Endothelial cell of umbilical vein (primary cell): ENCODE measurements around the gene CYP2A6. TPM values are rescaled to one million over a fixed set of nuclear protein-coding genes. Genes with fewer than 3 reads are reported as not detected.
"Not testable (repeated sequence)": the region's sequence is repeated elsewhere in the genome, so short reads cannot be mapped to it uniquely, and the experiment has no call there.

Source experiments
- BruUV-seq: library from RNA; stranded (reverse); fragments of 400-500 nt; replicated peaks from 2 replicates; lab custom pipeline; 2021; lab: Mats Ljungman, UMichigan
- CTCF ChIA-PET: fragments of 300-600, 350-600 bp; sonication (Branson Sonifier 250); formaldehyde crosslinking; loops from one replicate; lab custom pipeline; 2021; ENCODE audit warnings: antibody characterized with exemption, inconsistent platforms; lab: Charles Lee
- POLR2A ChIA-PET: fragments of 300-600, 350-600 bp; sonication (Branson Sonifier 250); formaldehyde crosslinking; loops from one replicate; lab custom pipeline; 2021; ENCODE audit warnings: antibody characterized with exemption, inconsistent platforms; lab: Charles Lee
- DNase-seq: peaks from one replicate; pipeline ENCODE4 v3.0.0-alpha.2; 2011; ENCODE audit warnings: low read depth, low spot score
- FAIRE-seq: peaks from 2 replicates; lab custom pipeline; 2011; peaks lifted over from hg19 to GRCh38; lab: Jason Lieb, UNC
- H2AFZ ChIP-seq: 2 replicates; pipeline ENCODE4 v1.6.0; 2012; ENCODE audit warnings: low read depth, low read length, control low read depth, inconsistent platforms
- H3K27ac ChIP-seq: 2 replicates; pipeline ENCODE4 v1.5.1; 2011; ENCODE audit warnings: low read depth, mild to moderate bottlenecking, control low read depth, low read length, moderate library complexity; ENCODE audit not compliant: insufficient read depth
- H3K27me3 ChIP-seq, 2 experiments: 2 replicates each; pipeline versions ENCODE4 v1.6.0 to v1.6.1; 2011; ENCODE audit warnings: low read length in 2 of 2, mixed read lengths in 1 of 2; ENCODE audit not compliant: control insufficient read depth in 2 of 2, insufficient read depth in 2 of 2
- H3K36me3 ChIP-seq, 2 experiments: 2 replicates in 1 of 2; 3 replicates in 1 of 2; pipeline ENCODE4 v1.5.1; 2011; ENCODE audit warnings: low read length in 2 of 2, mild to moderate bottlenecking in 1 of 2, moderate library complexity in 1 of 2; ENCODE audit not compliant: control insufficient read depth in 2 of 2, insufficient read depth in 2 of 2; ENCODE audit errors: extremely low read depth in 1 of 2
- H3K4me1 ChIP-seq: 3 replicates; pipeline ENCODE4 v1.5.1; 2011; ENCODE audit warnings: mild to moderate bottlenecking, low read length; ENCODE audit not compliant: control insufficient read depth, insufficient read depth; ENCODE audit errors: extremely low read depth
- H3K4me2 ChIP-seq: 2 replicates; pipeline ENCODE4 v1.6.1; 2011; ENCODE audit warnings: low read length, control low read depth, mixed read lengths; ENCODE audit not compliant: insufficient read depth
- H3K4me3 ChIP-seq, 3 experiments: fragments of 200-600 bp in 1 of 3; sonication (generic), shearing (Covaris generic) in 1 of 3; replicated peaks in 1 of 3; 2 replicates each; pipeline ENCODE4 v1.5.1; 2011 to 2016; ENCODE audit warnings: control low read depth in 3 of 3, low read length in 3 of 3, mild to moderate bottlenecking in 2 of 3, inconsistent platforms in 1 of 3, low read depth in 1 of 3, moderate library complexity in 1 of 3; ENCODE audit not compliant: insufficient read depth in 1 of 3
- H3K79me2 ChIP-seq: 2 replicates; pipeline ENCODE4 v1.6.0; 2012; ENCODE audit warnings: low read length, inconsistent platforms; ENCODE audit not compliant: control insufficient read depth, insufficient read depth
- H3K9ac ChIP-seq: replicated peaks from 2 replicates; pipeline ENCODE3; 2011; ENCODE audit warnings: low read length, control low read depth; ENCODE audit not compliant: insufficient read depth; ENCODE audit errors: extremely low read depth
- H3K9me1 ChIP-seq: replicated peaks from 3 replicates; pipeline ENCODE4 v1.6.0; 2011; ENCODE audit warnings: mild to moderate bottlenecking, low read length; ENCODE audit not compliant: control insufficient read depth, insufficient read depth; ENCODE audit errors: extremely low read depth
- H3K9me3 ChIP-seq: replicated peaks from 2 replicates; pipeline ENCODE4 v1.5.1; 2012; ENCODE audit warnings: low read length, inconsistent platforms; ENCODE audit not compliant: control insufficient read depth, insufficient read depth
- H4K20me1 ChIP-seq: replicated peaks from 2 replicates; pipeline ENCODE3; 2011; ENCODE audit warnings: mild to moderate bottlenecking, low read length; ENCODE audit not compliant: control insufficient read depth, insufficient read depth; ENCODE audit errors: extremely low read depth
- dilution Hi-C: fragments of 300-500 bp; cut with MboI; formaldehyde crosslinking; loops from one replicate; pipeline ENCODE4 v1.15.0; 2019; ENCODE audit warnings: low sequenced_read_pairs; ENCODE audit not compliant: extremely low pct_ligation_motif_present
- intact Hi-C: fragments of 100-400 bp; cut with micrococcal nuclease; formaldehyde crosslinking; loops from one replicate; pipeline ENCODE4 v1.10.0; 2022
- polyA plus RNA-seq, 4 experiments: library from polyadenylated mRNA; depleted of rRNA in 3 of 4; stranded (reverse) in 3 of 4; unstranded in 1 of 4; fragments of >200 nt; gene quantifications; 2 replicates each; pipeline versions ENCODE4 v1.2.1 to v1.2.3, GENCODE V29; 2011 to 2012; ENCODE audit warnings: missing spikeins in 1 of 4
- total RNA-seq: library from RNA; stranded (reverse); gene quantifications from 2 replicates; pipeline ENCODE4 v1.2.3, GENCODE V29; 2021

Gene CYP2A6
- total and polyA plus RNA-seq, 2 donors (not counting 3 experiments of a cell fraction or from before 2014, with no cell fraction given) = not detected

- dilution Hi-C loops, H3K27ac ChIP-seq, H3K79me2 ChIP-seq, BruUV-seq, H2AFZ ChIP-seq, H3K9ac ChIP-seq, H3K4me2 ChIP-seq, H3K4me3 ChIP-seq, DNase-seq, FAIRE-seq, H3K9me1 ChIP-seq, H3K4me1 ChIP-seq, H3K9me3 ChIP-seq, H3K36me3 ChIP-seq, POLR2A ChIA-PET, intact Hi-C loops, H4K20me1 ChIP-seq, CTCF ChIA-PET, H3K27me3 ChIP-seq: not testable (repeated sequence)
These were observed 23.9 kb downstream of the CYP2A6 start for GRCh38 chr19:40826312-40826698.

DNA sequence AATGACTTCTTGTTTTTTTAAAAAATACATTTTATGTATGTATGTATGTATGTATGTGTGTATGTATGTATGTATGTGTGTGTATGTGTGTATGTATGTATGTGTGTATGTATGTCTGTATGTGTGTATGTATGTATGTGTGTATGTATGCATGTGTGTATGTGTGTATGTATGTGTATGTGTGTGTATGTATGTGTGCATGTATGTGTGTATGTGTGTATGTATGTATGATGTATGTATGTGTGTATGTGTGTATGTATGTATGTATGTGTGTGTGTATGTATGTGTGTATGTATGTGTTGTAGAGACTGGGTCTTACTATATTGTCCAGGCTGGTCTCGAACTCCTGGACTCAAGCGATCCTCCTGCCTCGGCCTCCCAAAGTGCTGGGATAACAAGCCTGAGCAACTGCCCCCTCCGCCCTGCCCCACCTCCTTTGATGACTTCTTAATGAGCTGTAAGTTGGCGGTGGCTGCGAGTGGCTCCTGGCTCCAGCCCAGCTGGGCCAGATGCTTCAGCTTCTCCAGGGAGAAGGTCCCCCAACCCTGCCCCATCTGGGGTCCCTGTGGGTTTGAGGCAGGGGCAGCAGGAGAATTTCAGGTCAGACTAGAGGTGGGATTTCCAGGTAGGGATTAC lies 24.7 kb downstream of the CYP2A6 start:
- intact Hi-C loops, H3K4me3 ChIP-seq, BruUV-seq, POLR2A ChIA-PET, H3K9me3 ChIP-seq, H2AFZ ChIP-seq, H3K4me2 ChIP-seq, DNase-seq, H3K4me1 ChIP-seq, dilution Hi-C loops, H4K20me1 ChIP-seq, H3K9ac ChIP-seq, CTCF ChIA-PET, H3K79me2 ChIP-seq, H3K36me3 ChIP-seq, H3K27me3 ChIP-seq, H3K27ac ChIP-seq, FAIRE-seq, H3K9me1 ChIP-seq: not testable (repeated sequence)

DNA sequence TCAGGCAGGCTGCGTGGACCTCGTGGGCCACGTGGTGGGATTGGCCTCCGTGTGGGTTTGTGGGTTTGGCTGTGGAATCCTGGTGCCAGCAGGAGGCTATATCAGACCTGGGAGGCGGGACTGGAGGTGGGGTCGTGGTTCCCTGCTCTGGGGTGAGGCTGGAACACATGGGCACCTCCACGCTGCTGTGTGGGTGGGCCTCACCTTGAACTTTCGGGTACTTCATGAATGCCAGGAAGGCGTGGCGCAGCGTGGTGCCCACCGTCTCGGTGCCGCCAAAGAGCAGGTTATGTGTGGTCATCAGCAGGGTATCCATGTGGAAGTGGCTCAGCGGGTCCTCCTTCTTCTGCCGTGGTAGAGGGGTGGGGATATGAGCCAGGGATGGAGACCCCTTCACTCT lies 25.3 kb downstream of the CYP2A6 start:
- H3K4me1 ChIP-seq, DNase-seq, POLR2A ChIA-PET, H3K79me2 ChIP-seq, H3K36me3 ChIP-seq, H3K9ac ChIP-seq, H3K4me2 ChIP-seq, H3K9me1 ChIP-seq, BruUV-seq, FAIRE-seq, H2AFZ ChIP-seq, H4K20me1 ChIP-seq, H3K27ac ChIP-seq, H3K9me3 ChIP-seq, H3K4me3 ChIP-seq, dilution Hi-C loops, H3K27me3 ChIP-seq: not testable (repeated sequence)
- CTCF ChIA-PET = interaction anchor here (2.0 kb wide), 1 partner anchor 162 kb away, joined by 9 read pairs; no protein-coding TSS in a partner anchor
- intact Hi-C loops = loop anchor here (5.0 kb wide), 1 partner anchor 317 kb away; no protein-coding TSS in a partner anchor

GRCh38 chr19:40822704-40823553 lies 27.3 kb downstream of the CYP2A6 start:
- H3K9me3 ChIP-seq, H4K20me1 ChIP-seq, DNase-seq, BruUV-seq, H3K27ac ChIP-seq, H3K27me3 ChIP-seq, dilution Hi-C loops, FAIRE-seq, H3K79me2 ChIP-seq, H3K4me2 ChIP-seq, H3K9me1 ChIP-seq, H3K36me3 ChIP-seq, H3K4me1 ChIP-seq, H3K9ac ChIP-seq, H3K4me3 ChIP-seq, H2AFZ ChIP-seq, POLR2A ChIA-PET: not testable (repeated sequence)
- CTCF ChIA-PET = interaction anchor here (1.3 to 2.0 kb wide), 2 partner anchors 160 to 161 kb away, joined by 5 to 9 read pairs; no protein-coding TSS in a partner anchor
- intact Hi-C loops = loop anchor here (5.0 kb wide), 1 partner anchor 319 kb away; no protein-coding TSS in a partner anchor
